Endodermal cell (in vitro differentiated cells): ENCODE data around the gene STX11. TPM values are rescaled to one million over a fixed set of nuclear protein-coding genes. Genes with fewer than 3 reads are reported as not detected.

ENCODE experiments used
- DNase-seq: peaks from one replicate; pipeline ENCODE4 v3.0.0-alpha.2; 2017
- H3K27ac ChIP-seq: 2 replicates; pipeline ENCODE4 v1.5.1; 2013; ENCODE audit warnings: mild to moderate bottlenecking, low read depth, low read length, moderate library complexity
- H3K27me3 ChIP-seq: 2 replicates; pipeline ENCODE4 v1.6.1; 2013; ENCODE audit warnings: mild to moderate bottlenecking, low read length, moderate library complexity; ENCODE audit not compliant: insufficient read depth, control insufficient read depth, poor library complexity, severe bottlenecking
- H3K36me3 ChIP-seq: 2 replicates; pipeline ENCODE4 v1.7.0; 2013; ENCODE audit warnings: mild to moderate bottlenecking, low read length, moderate library complexity; ENCODE audit not compliant: control insufficient read depth, insufficient read depth
- H3K4me1 ChIP-seq: one replicate; pipeline ENCODE4 v1.7.0; 2013; ENCODE audit warnings: low read length; ENCODE audit not compliant: control insufficient read depth, insufficient read depth
- H3K4me3 ChIP-seq: 2 replicates; pipeline ENCODE4 v1.5.1; 2013; ENCODE audit warnings: mild to moderate bottlenecking, low read length, moderate library complexity
- H3K9ac ChIP-seq: 2 replicates; pipeline ENCODE4 v1.6.1; 2013; ENCODE audit warnings: mild to moderate bottlenecking, low read length, moderate library complexity; ENCODE audit not compliant: poor library complexity, severe bottlenecking; ENCODE audit errors: extremely low read depth
- H3K9me3 ChIP-seq: 2 replicates; pipeline ENCODE4 v1.6.1; 2013; ENCODE audit warnings: mild to moderate bottlenecking, low read length, moderate library complexity; ENCODE audit not compliant: control insufficient read depth
- H3K27ac Mint-ChIP-seq: 2 replicates; pipeline ENCODE4 v1.8.0; 2020; ENCODE audit warnings: mixed read lengths
- H3K27me3 Mint-ChIP-seq: 2 replicates; pipeline ENCODE4 v1.8.0; 2021; ENCODE audit warnings: mild to moderate bottlenecking, mixed read lengths; ENCODE audit not compliant: insufficient read depth
- H3K36me3 Mint-ChIP-seq: 2 replicates; pipeline ENCODE4 v1.8.0; 2020; ENCODE audit warnings: low read depth, mixed read lengths
- H3K4me1 Mint-ChIP-seq: 2 replicates; pipeline ENCODE4 v1.8.0; 2020; ENCODE audit warnings: mixed read lengths
- H3K4me3 Mint-ChIP-seq: 2 replicates; pipeline ENCODE4 v1.8.0; 2020; ENCODE audit warnings: mild to moderate bottlenecking, moderate library complexity, mixed read lengths
- H3K9me3 Mint-ChIP-seq: 2 replicates; pipeline ENCODE4 v1.8.0; 2020; ENCODE audit warnings: mild to moderate bottlenecking, mixed read lengths
- CTCF ChIP-seq: fragments of 200-600 bp; sonication (generic); conservative IDR thresholded peaks from 2 replicates; pipeline ENCODE4 v1.5.0; 2021; ENCODE audit warnings: antibody characterized with exemption, mild to moderate bottlenecking
- WGBS, 2 experiments: methylation state at CpG; one replicate each; pipeline versions ENCODE4 v1.1.5 to v1.1.7; 2013; ENCODE audit warnings: missing lambda C conversion rate in 2 of 2, mixed read lengths in 1 of 2; ENCODE audit not compliant: insufficient coverage in 1 of 2, insufficient read length in 1 of 2; 5-methylcytosine and 5-hydroxymethylcytosine counted together
- total RNA-seq, 2 donors: library from RNA; stranded (reverse); fragmentation: NEBNext Ultra II Directional in 1 of 2; extraction: Animal tissue kit (Norgen Biotek cat#: 25700) in 1 of 2; gene quantifications; 2 replicates in 1 of 2; 3 replicates in 1 of 2; pipeline ENCODE4 v1.2.1, GENCODE V29; 2021

Gene STX11
- total RNA-seq, 2 donors from 2014 or later = 0.29 TPM; not detected in 1

GRCh38 chr6:144153260-144153659 is 2.9 kb downstream of the STX11 start:
- H3K4me3 ChIP-seq = no peak overlapping the region
- H3K27me3 ChIP-seq = peaks cover 36% of the 10 kb centered on the region
- no peak overlapping the region for H3K27ac Mint-ChIP-seq
- no peaks in the 10 kb centered on the region for H3K36me3 ChIP-seq
- H3K9me3 Mint-ChIP-seq = no peaks in the 10 kb centered on the region
- TF ChIP-seq CTCF = no peak
- H3K4me1 ChIP-seq = peaks cover 4% of the 10 kb centered on the region
- peaks cover 25% of the 10 kb centered on the region for H3K4me1 Mint-ChIP-seq
- H3K4me3 Mint-ChIP-seq = no peak overlapping the region
- no peak for DNase-seq
- H3K9ac ChIP-seq = no peak overlapping the region
- H3K27me3 Mint-ChIP-seq = peaks cover 52% of the 10 kb centered on the region
- H3K36me3 Mint-ChIP-seq = no peaks in the 10 kb centered on the region
- no peaks in the 10 kb centered on the region for H3K9me3 ChIP-seq
- no peak overlapping the region for H3K27ac ChIP-seq
- WGBS, 2 experiments = 92 to 98% methylated on average over 4 to 5 of the region's 5 CpGs

- H3K36me3 ChIP-seq = no peaks in the 10 kb centered on the region
- H3K27ac Mint-ChIP-seq = no peak overlapping the region
- peaks cover 45% of the 10 kb centered on the region for H3K27me3 Mint-ChIP-seq
- peaks cover 30% of the 10 kb centered on the region for H3K4me1 Mint-ChIP-seq
- H3K27me3 ChIP-seq = peaks cover 29% of the 10 kb centered on the region
- DNase-seq = no peak
- no peaks in the 10 kb centered on the region for H3K36me3 Mint-ChIP-seq
- H3K27ac ChIP-seq = no peak overlapping the region
- WGBS, 2 experiments = 92 to 95% methylated on average over 2 of the region's 2 CpGs
- H3K4me3 Mint-ChIP-seq = no peak overlapping the region
- no peaks in the 10 kb centered on the region for H3K9me3 Mint-ChIP-seq
- H3K4me3 ChIP-seq = no peak overlapping the region
- no peaks in the 10 kb centered on the region for H3K9me3 ChIP-seq
- H3K4me1 ChIP-seq = peaks cover 9% of the 10 kb centered on the region
- TF ChIP-seq CTCF = no peak
- no peak overlapping the region for H3K9ac ChIP-seq
These were observed 3.7 kb downstream of the STX11 start for GRCh38 chr6:144153971-144154370.

DNA sequence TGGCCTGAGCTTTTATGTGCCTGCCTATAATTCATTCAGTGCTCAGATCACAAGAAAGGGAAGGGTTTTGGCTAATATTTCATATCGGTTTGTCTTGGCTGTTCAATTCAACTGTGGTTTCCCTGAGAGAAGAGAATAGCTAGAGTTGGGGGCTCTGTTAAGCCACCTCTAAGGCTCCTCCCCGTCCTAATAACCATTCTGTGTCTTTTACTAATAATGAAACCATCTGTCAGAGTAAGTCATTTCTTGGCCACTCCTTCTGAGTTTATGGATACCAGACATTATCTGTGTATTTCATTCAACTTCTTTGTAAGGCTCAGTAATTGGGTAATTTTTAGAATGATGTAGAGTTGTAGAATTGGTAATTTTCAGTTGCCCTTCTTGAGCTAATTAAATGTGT is 5.2 kb downstream of the STX11 start:
- Histone ChIP-seq H3K36me3 (no peaks in the 10 kb centered on the region), H3K27ac (no peak overlapping the region), H3K9me3 (no peaks in the 10 kb centered on the region), H3K9ac (no peak overlapping the region), H3K27me3 (peaks cover 18% of the 10 kb centered on the region), H3K4me1 (peaks cover 10% of the 10 kb centered on the region), H3K4me3 (no peak overlapping the region)
- Mint-ChIP-seq H3K27ac (no peak overlapping the region), H3K36me3 (no peaks in the 10 kb centered on the region), H3K27me3 (peaks cover 35% of the 10 kb centered on the region), H3K4me3 (no peak overlapping the region), H3K9me3 (no peaks in the 10 kb centered on the region), H3K4me1 (peaks cover 30% of the 10 kb centered on the region)
- 76% methylated on average over 2 of the region's 2 CpGs; no CpG with 5 or more reads in 1 of the 2 experiments for WGBS, 2 experiments
- TF ChIP-seq CTCF = no peak
- no peak for DNase-seq
